CD14-positive monocyte (primary cell): ENCODE measurements around the gene MED26. TPM values are rescaled to one million over a fixed set of nuclear protein-coding genes. Genes with fewer than 3 reads are reported as not detected.
A peak's percentile ranks its signal among the peaks of the same experiment; 100 is the strongest.

ENCODE experiments used
- DNase-seq, 3 donors: peaks; one replicate each; pipeline ENCODE4 v3.0.0-alpha.2; 2011 to 2022
- H2AFZ ChIP-seq: 2 replicates; pipeline ENCODE4 v1.6.0; 2012; ENCODE audit warnings: mild to moderate bottlenecking, low read depth, low read length, inconsistent platforms; ENCODE audit not compliant: insufficient read depth, poor library complexity, severe bottlenecking
- H3K27ac ChIP-seq, 2 donors: 1 replicate in 1 of 2; 2 replicates in 1 of 2; pipeline ENCODE4 v1.5.1; 2012 to 2013; ENCODE audit warnings: low read length in 2 of 2, control low read depth in 1 of 2, inconsistent platforms in 1 of 2, low read depth in 1 of 2, mild to moderate bottlenecking in 1 of 2
- H3K27me3 ChIP-seq, 2 donors: one replicate each; pipeline versions ENCODE4 v1.6.0 to v1.6.1; 2011 to 2013; ENCODE audit warnings: low read length in 2 of 2; ENCODE audit not compliant: control insufficient read depth in 2 of 2, insufficient read depth in 2 of 2
- H3K36me3 ChIP-seq, 2 donors: replicated peaks in 1 of 2; 1 replicate in 1 of 2; 2 replicates in 1 of 2; pipeline versions ENCODE4 v1.5.1 to v1.6.1; 2012 to 2013; ENCODE audit warnings: low read length in 2 of 2, control low read depth in 1 of 2, inconsistent platforms in 1 of 2, mild to moderate bottlenecking in 1 of 2; ENCODE audit not compliant: insufficient read depth in 2 of 2, control insufficient read depth in 1 of 2
- H3K4me1 ChIP-seq, 2 donors: 1 replicate in 1 of 2; 2 replicates in 1 of 2; pipeline versions ENCODE4 v1.5.1 to v1.6.1; 2012 to 2013; ENCODE audit warnings: low read length in 2 of 2, control low read depth in 1 of 2, inconsistent platforms in 1 of 2, mild to moderate bottlenecking in 1 of 2, moderate library complexity in 1 of 2; ENCODE audit not compliant: insufficient read depth in 2 of 2, control insufficient read depth in 1 of 2
- H3K4me2 ChIP-seq: replicated peaks from 2 replicates; pipeline ENCODE3; 2012; ENCODE audit warnings: low read length, moderate library complexity, mild to moderate bottlenecking; ENCODE audit not compliant: poor library complexity, severe bottlenecking; ENCODE audit errors: extremely low read depth
- H3K4me3 ChIP-seq, 3 experiments: fragments of 200-600 bp in 1 of 3; sonication (generic) in 1 of 3; replicated peaks in 1 of 3; 1 replicate in 2 of 3; 2 replicates in 1 of 3; pipeline ENCODE4 v1.5.1; 2011 to 2013; ENCODE audit warnings: low read length in 3 of 3, mild to moderate bottlenecking in 3 of 3, control low read depth in 2 of 3, low read depth in 2 of 3, inconsistent platforms in 1 of 3, moderate library complexity in 1 of 3
- H3K79me2 ChIP-seq: 2 replicates; pipeline ENCODE4 v1.6.0; 2012; ENCODE audit warnings: mild to moderate bottlenecking, control low read depth, inconsistent platforms, low read length, moderate library complexity; ENCODE audit not compliant: insufficient read depth
- H3K9ac ChIP-seq: 2 replicates; pipeline ENCODE4 v1.6.0; 2017; ENCODE audit warnings: low read length, mild to moderate bottlenecking; ENCODE audit not compliant: insufficient read depth, poor library complexity, severe bottlenecking
- H3K9me3 ChIP-seq, 2 donors: replicated peaks in 1 of 2; 1 replicate in 1 of 2; 2 replicates in 1 of 2; pipeline versions ENCODE4 v1.5.1 to v1.6.1; 2012 to 2013; ENCODE audit warnings: low read length in 2 of 2, control low read depth in 1 of 2; ENCODE audit not compliant: control insufficient read depth in 1 of 2, insufficient read depth in 1 of 2
- H4K20me1 ChIP-seq: 2 replicates; pipeline ENCODE4 v1.6.0; 2012; ENCODE audit warnings: mild to moderate bottlenecking, low read length, control low read depth, moderate library complexity; ENCODE audit not compliant: insufficient read depth
- H3K27ac Mint-ChIP-seq, 7 donors: one replicate each; pipeline ENCODE4 v1.8.0; 2020; ENCODE audit warnings: mild to moderate bottlenecking in 7 of 7, mixed read lengths in 7 of 7, moderate library complexity in 6 of 7, inconsistent platforms in 2 of 7
- H3K27me3 Mint-ChIP-seq, 3 donors: one replicate each; pipeline ENCODE4 v1.8.0; 2021 to 2022; ENCODE audit warnings: low read depth in 3 of 3, mild to moderate bottlenecking in 3 of 3, mixed read lengths in 3 of 3, moderate library complexity in 3 of 3, inconsistent platforms in 1 of 3
- H3K36me3 Mint-ChIP-seq, 2 donors: one replicate each; pipeline ENCODE4 v1.8.0; 2020; ENCODE audit warnings: mixed read lengths in 2 of 2, inconsistent platforms in 1 of 2, mild to moderate bottlenecking in 1 of 2
- H3K4me1 Mint-ChIP-seq: one replicate; pipeline ENCODE4 v1.8.0; 2020; ENCODE audit warnings: mild to moderate bottlenecking, mixed read lengths
- H3K4me3 Mint-ChIP-seq, 2 donors: one replicate each; pipeline ENCODE4 v1.8.0; 2020; ENCODE audit warnings: mild to moderate bottlenecking in 2 of 2, mixed read lengths in 2 of 2, moderate library complexity in 1 of 2
- H3K9me3 Mint-ChIP-seq, 7 donors: one replicate each; pipeline ENCODE4 v1.8.0; 2020 to 2022; ENCODE audit warnings: mixed read lengths in 7 of 7, mild to moderate bottlenecking in 6 of 7, moderate library complexity in 6 of 7, inconsistent platforms in 2 of 7
- CTCF ChIP-seq: fragments of 200-600 bp; IDR thresholded peaks from one replicate; pipeline ENCODE4 v1.8.0; 2022; ENCODE audit warnings: antibody characterized with exemption, mild to moderate bottlenecking
- WGBS: methylation state at CpG from one replicate; pipeline ENCODE4 v1.1.5; 2013; ENCODE audit warnings: missing lambda C conversion rate; ENCODE audit not compliant: insufficient coverage; 5-methylcytosine and 5-hydroxymethylcytosine counted together
- intact Hi-C, 2 donors: fragments of 100-400 bp; cut with micrococcal nuclease; formaldehyde crosslinking; loops; one replicate each; pipeline versions ENCODE4 v1.15.0 to v1.15.1; 2023
- polyA plus RNA-seq, 3 donors: library from polyadenylated mRNA; depleted of rRNA in 1 of 3; unstranded in 2 of 3; stranded (reverse) in 1 of 3; fragments of 300-500 nt in 2 of 3; fragments of >200 nt in 1 of 3; fragmentation: Illumina TruSeq in 2 of 3; gene quantifications; 1 replicate in 2 of 3; 2 replicates in 1 of 3; pipeline ENCODE4 v1.2.3, GENCODE V29; 2012 to 2021

MED26 gene
- polyA plus RNA-seq, 3 donors: 1.1 to 7.1 (median 2.1) TPM

GRCh38 chr19:16591803-16592556 is 36.0 kb downstream of the MED26 start:
- Histone ChIP-seq H3K27ac (no peak overlapping the region), H3K27me3 (no peaks in the 10 kb centered on the region), H3K4me2 (no peak overlapping the region), H3K79me2 (peaks cover 92% of the 10 kb centered on the region), H4K20me1 (peaks cover 95% of the 10 kb centered on the region), H3K4me1 (peaks cover 45 to 60% of the 10 kb centered on the region in 2 donors), H2AFZ (no peak overlapping the region), H3K36me3 (no peaks in the 10 kb centered on the region), H3K4me3 (no peak overlapping the region), H3K9ac (no peak overlapping the region), H3K9me3 (no peaks in the 10 kb centered on the region)
- intact Hi-C loops: no loop called here
- peaks cover 71% of the 10 kb centered on the region for H3K4me1 Mint-ChIP-seq
- no peaks in the 10 kb centered on the region for H3K9me3 Mint-ChIP-seq
- H3K27me3 Mint-ChIP-seq: peaks cover 0 to 5% (median 0%) of the 10 kb centered on the region in 3 donors
- no peak for DNase-seq
- H3K36me3 Mint-ChIP-seq: peaks cover 6 to 17% of the 10 kb centered on the region in 2 donors
- no peak overlapping the region for H3K4me3 Mint-ChIP-seq
- WGBS: 74% methylated on average over 9 of the region's 10 CpGs
- H3K27ac Mint-ChIP-seq: peak overlapping the region in 3 of 7 donors; percentile 26 to 62 (median 60)
- no peak for TF ChIP-seq CTCF

GRCh38 chr19:16590876-16591802 is 36.9 kb downstream of the MED26 start:
- Mint-ChIP-seq H3K4me1 (peaks cover 77% of the 10 kb centered on the region), H3K4me3 (no peak overlapping the region), H3K27ac (peak overlapping the region in 1 of 7 donors; percentile 62), H3K36me3 (peaks cover 6 to 17% of the 10 kb centered on the region in 2 donors), H3K9me3 (no peaks in the 10 kb centered on the region), H3K27me3 (peaks cover 0 to 5% (median 0%) of the 10 kb centered on the region in 3 donors)
- Histone ChIP-seq H2AFZ (no peak overlapping the region), H3K79me2 (peaks cover 92% of the 10 kb centered on the region), H3K4me3 (no peak overlapping the region), H3K9ac (no peak overlapping the region), H3K36me3 (no peaks in the 10 kb centered on the region), H3K9me3 (no peaks in the 10 kb centered on the region), H3K4me2 (no peak overlapping the region), H3K27ac (no peak overlapping the region), H3K4me1 (peaks cover 53 to 68% of the 10 kb centered on the region in 2 donors), H4K20me1 (peaks cover 87% of the 10 kb centered on the region), H3K27me3 (no peaks in the 10 kb centered on the region)
- 93% methylated on average over 5 of the region's 9 CpGs for WGBS
- no peak for DNase-seq
- no peak for TF ChIP-seq CTCF
- intact Hi-C loops: no loop called here
